Stimulated activated CD8-positive, alpha-beta memory T cell treated with anti-CD3 and anti-CD28 coated beads, Interleukin-12 subunit alpha, Interleukin-12 subunit beta, amount 100 ng/mL, for 1 hour (primary cell): ENCODE data around the gene ENKD1.
"Not testable (repeated sequence)": the region's sequence is repeated elsewhere in the genome, so short reads cannot be mapped to it uniquely, and the experiment has no call there.

ENCODE experiments used
- DNase-seq: peaks from one replicate; pipeline ENCODE4 v3.0.0-alpha.2; 2020; ENCODE audit warnings: low read depth

ENKD1 gene

GRCh38 chr16:67666559-67667452 lies at the start of gene ENKD1, which contains the start of gene C16orf86:
Gene ENKD1 (minus strand): TSS chr16:67666750. CDS start chr16:67666442, 308 bp downstream.
Gene C16orf86 (plus strand): TSS chr16:67666814. CDS start chr16:67666971, 157 bp downstream.
- DNase-seq = peak; percentile 77

GRCh38 chr16:67716097-67716496 lies 49.5 kb upstream of the ENKD1 start:
- no peak for DNase-seq

- DNase-seq = no peak
These were observed 48.0 kb upstream of the ENKD1 start for GRCh38 chr16:67714522-67714921.

- DNase-seq = no peak
These were observed 47.2 kb upstream of the ENKD1 start for GRCh38 chr16:67713647-67714273.

GRCh38 chr16:67710607-67711006 lies 44.1 kb upstream of the ENKD1 start:
- no peak for DNase-seq

GRCh38 chr16:67709050-67709449 lies 42.5 kb upstream of the ENKD1 start:
- no peak for DNase-seq

GRCh38 chr16:67708368-67708771 lies 41.8 kb upstream of the ENKD1 start:
- DNase-seq = no peak

- DNase-seq = no peak
These were observed 41.2 kb upstream of the ENKD1 start for GRCh38 chr16:67707790-67708189.

- DNase-seq = no peak
These were observed 40.7 kb upstream of the ENKD1 start for GRCh38 chr16:67707210-67707609.

GRCh38 chr16:67704110-67704509 lies 37.6 kb upstream of the ENKD1 start:
- no peak for DNase-seq

GRCh38 chr16:67703626-67704025 lies 37.1 kb upstream of the ENKD1 start:
- DNase-seq = no peak

- DNase-seq = no peak
These were observed 35.6 kb upstream of the ENKD1 start for GRCh38 chr16:67702130-67702529.

GRCh38 chr16:67701420-67701819 lies 34.9 kb upstream of the ENKD1 start:
- no peak for DNase-seq

GRCh38 chr16:67699265-67699664 lies 32.7 kb upstream of the ENKD1 start:
- DNase-seq = no peak

- no peak for DNase-seq
These were observed 31.1 kb upstream of the ENKD1 start for GRCh38 chr16:67697422-67698185.

GRCh38 chr16:67694611-67695010 lies 28.1 kb upstream of the ENKD1 start:
- no peak for DNase-seq

- not testable (repeated sequence) for DNase-seq
These were observed 27.2 kb upstream of the ENKD1 start for GRCh38 chr16:67693517-67694285.

GRCh38 chr16:67685388-67686112 lies 19.0 kb upstream of the ENKD1 start:
- no peak for DNase-seq

- DNase-seq = no peak
These were observed 17.2 kb upstream of the ENKD1 start for GRCh38 chr16:67683767-67684166.

- DNase-seq = no peak
These were observed 13.7 kb upstream of the ENKD1 start for GRCh38 chr16:67679935-67680897.
